GM10248 (cell line): ENCODE measurements around the gene OLA1.

Experiments
- CTCF ChIA-PET: fragments of 300-600 bp; sonication (Branson Sonifier 250); formaldehyde crosslinking; extraction: SDS; loops from one replicate; lab custom pipeline; 2021; ENCODE audit warnings: antibody characterized with exemption; lab: Yijun Ruan, JAX
- POLR2A ChIA-PET: fragments of 350-650 bp; sonication (Branson Sonifier 250); formaldehyde crosslinking; extraction: SDS; loops from one replicate; lab custom pipeline; 2020; ENCODE audit warnings: antibody characterized with exemption; lab: Yijun Ruan, JAX
- DNase-seq: peaks from one replicate; pipeline ENCODE4 v3.0.0; 2012; ENCODE audit errors: extremely low spot score
- TF ChIP-seq, protein P1 (sequence below): IDR thresholded peaks from 2 replicates; pipeline ENCODE4 v1.5.1; 2012; ENCODE audit warnings: mild to moderate bottlenecking, low read depth; ENCODE audit errors: extremely low read depth, missing control alignments, control extremely low read depth

Gene OLA1

DNA sequence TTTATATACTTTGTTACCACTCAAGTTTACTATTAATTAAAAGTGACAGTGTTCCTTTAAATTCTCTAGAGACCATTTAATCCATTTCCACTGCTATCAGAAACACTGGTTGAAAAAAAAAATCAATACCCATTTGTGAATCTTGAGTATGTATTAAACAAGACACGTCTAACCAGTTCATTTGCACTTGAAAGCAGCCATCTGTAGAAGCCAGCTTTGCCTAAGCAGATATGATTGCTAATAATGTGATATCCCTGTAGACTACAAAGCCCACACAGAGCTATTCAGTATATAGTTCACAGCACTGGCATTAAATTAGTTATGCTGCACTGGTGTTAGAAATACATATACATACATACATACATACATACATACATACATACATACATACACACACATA lies 171.4 kb downstream of the OLA1 start:
- TF ChIP-seq, protein P1, sequence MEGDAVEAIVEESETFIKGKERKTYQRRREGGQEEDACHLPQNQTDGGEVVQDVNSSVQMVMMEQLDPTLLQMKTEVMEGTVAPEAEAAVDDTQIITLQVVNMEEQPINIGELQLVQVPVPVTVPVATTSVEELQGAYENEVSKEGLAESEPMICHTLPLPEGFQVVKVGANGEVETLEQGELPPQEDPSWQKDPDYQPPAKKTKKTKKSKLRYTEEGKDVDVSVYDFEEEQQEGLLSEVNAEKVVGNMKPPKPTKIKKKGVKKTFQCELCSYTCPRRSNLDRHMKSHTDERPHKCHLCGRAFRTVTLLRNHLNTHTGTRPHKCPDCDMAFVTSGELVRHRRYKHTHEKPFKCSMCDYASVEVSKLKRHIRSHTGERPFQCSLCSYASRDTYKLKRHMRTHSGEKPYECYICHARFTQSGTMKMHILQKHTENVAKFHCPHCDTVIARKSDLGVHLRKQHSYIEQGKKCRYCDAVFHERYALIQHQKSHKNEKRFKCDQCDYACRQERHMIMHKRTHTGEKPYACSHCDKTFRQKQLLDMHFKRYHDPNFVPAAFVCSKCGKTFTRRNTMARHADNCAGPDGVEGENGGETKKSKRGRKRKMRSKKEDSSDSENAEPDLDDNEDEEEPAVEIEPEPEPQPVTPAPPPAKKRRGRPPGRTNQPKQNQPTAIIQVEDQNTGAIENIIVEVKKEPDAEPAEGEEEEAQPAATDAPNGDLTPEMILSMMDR, result no peak
- no peak for DNase-seq
- CTCF ChIA-PET, result interaction anchor here (1.3 kb wide), 1 partner anchor 34 kb away, joined by 4 read pairs; no protein-coding TSS in a partner anchor
- POLR2A ChIA-PET, result no interaction called here

DNA sequence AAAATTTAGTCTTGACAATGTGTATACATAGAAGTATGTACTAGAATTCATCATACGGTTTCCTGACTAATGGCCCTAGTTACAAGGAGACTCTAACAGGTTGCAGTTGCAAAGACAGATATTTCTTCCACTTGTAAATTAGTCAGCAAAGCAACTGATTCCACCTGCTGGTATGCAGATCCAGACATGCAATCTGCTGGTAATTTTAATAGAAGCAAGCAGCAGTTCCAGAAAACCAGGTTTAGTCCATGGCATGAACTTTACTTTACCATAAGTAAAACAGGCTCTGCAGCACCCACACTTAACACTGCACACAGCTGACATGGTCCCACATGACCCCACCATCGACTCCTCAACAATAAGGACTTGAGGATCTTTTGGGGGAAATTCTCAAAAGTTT lies 172.3 kb downstream of the OLA1 start:
- CTCF ChIA-PET, result interaction anchor here (1.0 to 1.3 kb wide), 2 partner anchors 13 to 33 kb away, joined by 4 read pairs; no protein-coding TSS in a partner anchor
- no peak for DNase-seq
- POLR2A ChIA-PET, result no interaction called here
- TF ChIP-seq, protein P1, result no peak

DNA sequence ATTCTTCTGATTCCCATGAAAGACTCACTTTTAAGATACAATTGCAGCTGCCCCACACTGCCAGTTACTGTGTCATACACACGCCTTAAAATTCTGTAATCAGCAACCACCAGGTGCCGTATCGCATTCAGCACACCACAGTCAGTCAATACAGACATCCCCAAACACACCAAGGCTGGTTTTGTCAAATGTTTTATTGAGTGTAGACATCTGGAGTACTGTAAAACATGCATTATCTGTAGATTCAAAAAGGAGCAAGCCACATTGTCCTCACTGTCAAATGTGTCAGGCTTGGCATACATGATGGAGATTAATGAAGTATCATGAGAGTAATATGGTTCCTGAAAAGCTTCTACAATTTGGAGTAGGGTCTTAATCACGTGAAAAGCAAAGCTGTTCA lies 173.5 kb downstream of the OLA1 start:
- TF ChIP-seq, protein P1, result no peak
- POLR2A ChIA-PET, result no interaction called here
- CTCF ChIA-PET, result no interaction called here
- no peak for DNase-seq

DNA sequence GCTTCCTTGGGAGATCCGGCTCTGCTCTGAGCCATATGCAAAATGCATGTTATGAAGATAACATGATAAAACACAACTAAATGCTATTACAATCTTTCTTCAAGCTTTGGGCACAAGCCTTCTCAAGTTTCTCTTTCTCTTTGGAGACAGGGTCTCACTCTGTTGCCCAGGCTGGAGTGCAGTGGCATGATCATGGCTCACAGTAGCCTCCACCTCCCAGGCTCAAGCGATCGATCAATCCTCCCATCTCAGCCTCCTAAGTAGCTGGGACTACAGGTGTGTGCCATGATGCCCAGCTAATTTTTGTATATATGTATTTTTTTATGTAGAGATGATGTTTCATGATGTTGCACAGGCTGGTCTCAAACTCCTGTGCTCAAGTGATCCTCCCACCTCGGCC lies 175.5 kb downstream of the OLA1 start:
- ChIA-PET POLR2A (no interaction called here), CTCF (interaction anchor here (1.1 to 1.5 kb wide), 4 partner anchors 10 to 32 kb away, joined by 3 to 7 read pairs (median 4); no protein-coding TSS in a partner anchor)
- DNase-seq, result no peak
- TF ChIP-seq, protein P1, result no peak

DNA sequence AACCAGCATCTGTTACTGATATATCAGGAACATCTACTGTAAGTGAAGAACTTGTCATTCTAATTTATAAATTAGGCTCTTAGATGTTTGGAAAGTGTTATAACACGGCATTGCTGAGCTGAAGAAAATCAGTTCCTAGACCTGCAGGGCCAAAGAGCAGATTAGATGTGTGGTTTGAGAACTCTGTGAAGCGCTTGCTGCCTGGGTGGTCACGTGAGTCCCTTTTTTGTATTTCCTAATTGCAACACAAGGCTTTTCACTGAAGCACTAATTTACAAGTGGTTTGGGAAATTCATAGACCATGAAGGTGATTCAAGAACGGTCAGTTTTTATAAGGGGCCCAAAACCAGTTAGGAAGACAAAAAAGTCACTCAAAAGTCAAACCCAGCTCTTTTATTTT lies 176.3 kb downstream of the OLA1 start:
- POLR2A ChIA-PET, result no interaction called here
- no peak for DNase-seq
- CTCF ChIA-PET, result interaction anchor here (1.0 to 1.5 kb wide), 4 partner anchors 9 to 24 kb away, joined by 3 to 7 read pairs (median 4); no protein-coding TSS in a partner anchor
- TF ChIP-seq, protein P1, result no peak

DNA sequence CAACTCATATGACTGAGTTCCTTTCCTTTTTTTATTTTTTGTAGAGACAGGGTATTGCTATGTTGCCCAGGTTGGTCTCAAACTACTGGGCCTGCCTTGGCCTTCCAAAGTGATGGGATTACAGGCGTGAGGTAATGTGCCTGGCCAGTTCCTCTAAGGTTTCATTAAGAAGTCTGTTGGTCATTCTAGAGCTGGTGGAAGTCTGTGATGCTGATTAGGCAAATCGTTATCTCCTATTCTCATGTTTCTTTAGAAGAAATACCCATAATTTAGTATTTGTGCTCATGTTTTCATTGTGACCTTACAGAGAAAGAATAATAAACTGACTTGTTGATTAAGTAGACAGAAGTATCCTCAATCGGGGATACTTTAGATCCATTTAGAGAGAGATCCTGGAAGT lies 177.0 kb downstream of the OLA1 start:
- ChIA-PET CTCF (interaction anchor here (1.0 kb wide), 1 partner anchor 19 kb away, joined by 3 read pairs; no protein-coding TSS in a partner anchor), POLR2A (no interaction called here)
- TF ChIP-seq, protein P1, result no peak
- DNase-seq, result no peak
